ENCODE data around the gene TPRA1.
"Not testable (repeated sequence)": the region's sequence is repeated elsewhere in the genome, so short reads cannot be mapped to it uniquely, and the experiment has no call there.

Gene TPRA1

DNA sequence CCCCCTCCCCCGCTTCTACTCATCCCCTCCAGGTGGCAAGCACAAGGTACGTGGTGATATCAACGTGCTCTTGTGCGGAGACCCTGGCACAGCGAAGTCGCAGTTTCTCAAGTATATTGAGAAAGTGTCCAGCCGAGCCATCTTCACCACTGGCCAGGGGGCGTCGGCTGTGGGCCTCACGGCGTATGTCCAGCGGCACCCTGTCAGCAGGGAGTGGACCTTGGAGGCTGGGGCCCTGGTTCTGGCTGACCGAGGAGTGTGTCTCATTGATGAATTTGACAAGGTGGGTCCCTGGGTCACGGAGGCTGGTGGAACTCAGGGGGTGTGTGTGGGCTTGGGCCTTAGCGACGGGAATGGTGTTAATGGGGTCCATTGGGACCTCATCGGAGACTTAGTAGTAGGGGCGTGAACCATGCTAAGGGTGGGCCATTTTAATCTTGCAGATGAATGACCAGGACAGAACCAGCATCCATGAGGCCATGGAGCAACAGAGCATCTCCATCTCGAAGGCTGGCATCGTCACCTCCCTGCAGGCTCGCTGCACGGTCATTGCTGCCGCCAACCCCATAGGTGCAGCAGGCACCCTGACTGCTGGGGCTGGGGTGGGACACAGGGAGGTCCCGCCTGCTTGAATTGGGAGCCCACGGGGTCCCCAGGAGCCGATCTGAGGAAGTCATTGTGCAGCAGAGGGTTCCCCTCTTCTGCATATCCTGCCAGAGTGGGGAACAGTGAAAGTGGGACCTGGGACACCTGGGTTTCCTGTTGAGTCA is 26.5 kb upstream of the TPRA1 start:
- no peak for DNase-seq (ENCODE audit: low read depth)

DNA sequence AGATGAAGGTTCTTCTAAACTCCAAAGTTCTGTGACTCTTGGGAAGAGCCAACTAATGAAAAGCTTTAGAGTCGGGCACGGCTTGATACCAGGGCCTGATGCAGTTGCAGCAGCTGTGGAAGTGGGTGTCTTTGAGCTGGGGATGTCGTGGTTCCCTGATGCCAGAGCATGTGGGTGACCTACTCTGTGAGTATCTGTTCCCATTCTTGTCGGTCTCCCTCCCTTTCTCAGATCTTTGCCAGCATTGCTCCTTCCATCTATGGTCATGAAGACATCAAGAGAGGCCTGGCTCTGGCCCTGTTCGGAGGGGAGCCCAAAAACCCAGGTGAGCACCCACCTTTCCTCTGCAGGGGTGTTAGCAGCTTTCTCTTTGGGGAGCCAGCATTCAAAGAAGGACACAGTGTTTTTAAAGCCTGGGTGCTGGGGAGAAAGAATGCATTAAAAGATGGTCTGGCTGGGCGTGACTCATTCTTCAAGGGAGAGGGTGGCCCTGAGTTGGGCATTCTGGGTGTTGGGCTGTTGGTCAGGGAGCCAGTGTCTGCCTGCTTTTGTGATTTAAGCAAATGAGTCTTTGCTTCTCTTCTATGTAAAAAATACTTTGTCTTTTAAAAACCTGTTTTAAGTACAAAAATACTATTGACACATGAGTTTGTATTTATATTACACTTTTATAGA is 25.2 kb upstream of the TPRA1 start:
- no peak for DNase-seq (ENCODE audit: low read depth)

DNA sequence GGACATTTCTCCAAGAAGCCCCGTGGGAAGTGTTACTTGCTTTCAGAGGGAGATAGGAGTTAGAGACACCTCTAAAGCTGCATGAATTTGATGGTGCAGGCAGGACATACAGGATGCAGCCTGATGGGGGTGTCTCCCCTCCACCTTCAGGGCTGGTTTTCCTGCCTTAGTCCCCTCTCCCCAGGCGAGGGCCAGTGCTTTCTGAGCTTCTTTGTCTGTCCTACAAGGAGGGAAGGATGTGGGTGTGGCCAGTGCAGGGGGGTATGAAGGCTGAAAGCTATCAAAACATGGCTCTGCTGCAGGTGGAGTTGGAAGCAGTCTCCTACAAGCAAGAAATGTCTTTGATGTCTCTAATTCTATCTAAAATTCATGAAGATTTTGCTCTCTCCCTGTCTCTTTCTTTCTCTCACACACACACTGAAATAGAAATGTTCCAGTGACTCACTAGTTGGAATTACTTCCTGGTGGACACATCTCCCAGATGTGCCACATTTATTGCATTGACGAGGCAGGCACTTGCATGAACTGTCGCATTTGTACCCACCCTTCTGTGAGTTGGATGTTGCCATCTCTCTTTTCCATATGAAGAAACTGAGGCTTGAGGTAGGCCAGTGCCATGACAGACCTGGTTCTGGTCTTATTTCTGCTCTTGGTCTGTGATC is 24.5 kb upstream of the TPRA1 start:
- DNase-seq (ENCODE audit: low read depth) = no peak

DNA sequence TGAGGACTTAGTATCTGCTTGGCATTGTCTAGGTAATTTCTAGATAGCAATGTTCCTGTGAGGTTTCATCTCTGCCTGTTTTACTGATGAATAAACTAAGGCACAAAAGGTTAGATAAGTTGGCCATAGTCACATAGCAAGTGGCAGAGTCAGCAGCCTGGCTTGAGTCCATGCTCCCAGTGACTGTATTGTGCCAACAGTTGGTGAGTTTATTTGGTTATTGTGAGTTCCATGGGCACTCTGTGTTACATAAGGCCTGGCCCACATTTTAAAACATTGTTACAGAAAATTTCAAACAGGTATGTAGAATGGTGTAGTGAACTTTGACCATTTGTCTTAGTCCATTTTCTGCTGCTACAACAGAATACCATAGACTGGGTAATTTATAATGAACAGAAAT is 22.9 kb upstream of the TPRA1 start:
- no peak for DNase-seq (ENCODE audit: low read depth)

DNA sequence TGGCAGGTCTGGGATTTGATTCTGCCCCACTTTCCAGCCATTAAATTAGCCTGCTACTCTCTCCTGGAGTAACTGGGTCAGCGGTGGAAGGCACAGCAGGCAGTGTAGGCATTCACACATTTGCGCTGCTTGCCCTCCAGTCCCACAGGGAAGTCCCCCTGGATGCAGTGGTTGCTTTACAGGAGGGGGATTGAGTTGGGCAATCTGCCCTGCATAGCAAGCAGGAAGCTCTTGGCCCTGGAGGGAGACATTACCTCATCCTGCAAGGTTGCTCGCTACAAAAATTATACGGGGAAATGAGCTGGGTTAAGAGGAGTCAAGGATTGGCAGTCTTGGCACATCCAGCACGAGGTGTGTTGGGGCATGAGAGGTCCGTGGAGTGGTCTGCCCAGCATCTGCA is 22.4 kb upstream of the TPRA1 start:
- no peak for DNase-seq (ENCODE audit: low read depth)

DNA sequence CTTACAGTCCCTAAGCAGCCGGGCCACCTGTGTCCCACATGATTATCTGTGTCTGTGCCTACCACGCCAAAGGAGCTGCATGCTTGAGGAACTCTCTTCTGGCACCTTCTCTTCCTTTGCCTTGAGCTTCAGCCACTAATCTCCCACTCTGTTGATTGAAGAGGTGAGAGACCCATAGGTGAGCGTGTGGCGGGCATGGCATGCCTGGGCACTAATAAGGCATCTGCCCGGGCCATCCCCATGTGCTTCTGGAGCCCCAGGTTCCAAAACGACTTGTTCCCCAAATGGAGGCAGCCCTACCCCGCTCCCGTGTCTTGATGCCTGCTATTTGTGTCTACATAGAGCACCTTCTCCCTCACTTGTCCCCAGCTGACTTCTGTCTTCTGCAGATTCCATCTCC is 20.7 kb upstream of the TPRA1 start:
- no peak for DNase-seq (ENCODE audit: low read depth)

DNA sequence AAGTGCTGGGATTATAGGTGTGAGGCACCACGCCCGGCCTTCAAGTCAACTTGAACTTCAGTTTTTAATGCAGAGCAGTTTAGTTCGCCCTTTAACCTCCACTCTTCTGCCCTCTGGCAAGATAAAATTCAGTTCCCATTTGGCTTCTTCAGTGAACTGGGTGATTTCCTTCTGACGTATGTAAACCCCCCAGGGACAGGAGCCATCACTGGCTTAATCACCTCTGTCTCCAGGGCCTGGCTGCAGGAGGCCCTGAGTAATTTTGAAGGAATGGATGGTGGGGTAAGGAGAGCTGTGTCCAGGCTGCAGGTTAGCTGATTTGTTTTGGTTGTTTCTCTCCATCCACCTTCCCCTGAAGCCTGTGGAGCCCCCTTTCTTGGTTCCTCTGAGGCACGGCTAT is 19.6 kb upstream of the TPRA1 start:
- DNase-seq (ENCODE audit: low read depth) = no peak

DNA sequence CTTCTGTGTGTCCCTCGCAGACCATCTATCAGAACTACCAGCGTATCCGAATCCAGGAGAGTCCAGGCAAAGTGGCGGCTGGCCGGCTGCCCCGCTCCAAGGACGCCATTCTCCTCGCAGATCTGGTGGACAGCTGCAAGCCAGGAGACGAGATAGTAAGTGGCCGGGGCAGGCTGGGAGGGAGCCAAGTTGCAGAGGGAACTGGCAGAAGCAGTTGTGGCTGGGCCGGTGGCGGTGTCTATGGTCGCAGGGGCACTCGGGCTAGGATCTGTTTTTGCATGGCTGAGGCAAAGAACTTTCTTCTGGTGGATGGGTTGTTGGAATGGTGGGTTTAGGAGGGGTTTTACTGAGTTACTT is 17.8 kb upstream of the TPRA1 start:
- DNase-seq (ENCODE audit: low read depth) = no peak

DNA sequence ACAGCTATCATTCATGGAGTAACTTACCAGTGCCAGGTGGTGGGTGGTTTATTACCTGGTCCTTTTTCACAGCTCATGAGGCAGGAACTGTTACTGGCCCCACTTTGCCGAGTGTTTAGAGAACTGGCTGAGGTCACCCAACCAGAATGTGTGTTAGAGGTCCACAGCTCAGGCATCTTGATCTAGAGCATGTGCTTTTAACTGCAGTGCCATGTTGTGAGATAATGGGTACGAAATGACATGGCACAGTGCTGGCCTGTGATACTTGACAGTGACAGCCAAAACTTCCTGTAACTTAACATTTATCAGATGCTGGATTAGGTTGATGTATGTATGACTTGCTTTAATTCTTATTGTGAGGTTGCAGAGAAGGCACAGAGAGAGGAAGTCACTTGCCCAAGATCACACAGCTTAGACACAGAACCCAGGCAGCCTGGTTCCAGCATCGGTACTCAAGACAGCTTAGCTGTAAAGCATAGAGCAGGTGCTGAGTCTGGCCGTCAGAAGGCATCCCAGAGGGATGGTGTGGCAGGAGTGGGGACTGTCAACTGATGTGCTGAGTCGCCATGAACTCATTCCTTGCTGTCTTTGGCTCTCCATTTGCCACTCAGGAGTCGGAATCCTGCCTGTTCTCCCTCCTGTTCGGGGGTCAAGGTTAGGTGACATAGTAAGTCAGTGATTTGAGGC is 17.3 kb upstream of the TPRA1 start:
- no peak for DNase-seq (ENCODE audit: low read depth)

DNA sequence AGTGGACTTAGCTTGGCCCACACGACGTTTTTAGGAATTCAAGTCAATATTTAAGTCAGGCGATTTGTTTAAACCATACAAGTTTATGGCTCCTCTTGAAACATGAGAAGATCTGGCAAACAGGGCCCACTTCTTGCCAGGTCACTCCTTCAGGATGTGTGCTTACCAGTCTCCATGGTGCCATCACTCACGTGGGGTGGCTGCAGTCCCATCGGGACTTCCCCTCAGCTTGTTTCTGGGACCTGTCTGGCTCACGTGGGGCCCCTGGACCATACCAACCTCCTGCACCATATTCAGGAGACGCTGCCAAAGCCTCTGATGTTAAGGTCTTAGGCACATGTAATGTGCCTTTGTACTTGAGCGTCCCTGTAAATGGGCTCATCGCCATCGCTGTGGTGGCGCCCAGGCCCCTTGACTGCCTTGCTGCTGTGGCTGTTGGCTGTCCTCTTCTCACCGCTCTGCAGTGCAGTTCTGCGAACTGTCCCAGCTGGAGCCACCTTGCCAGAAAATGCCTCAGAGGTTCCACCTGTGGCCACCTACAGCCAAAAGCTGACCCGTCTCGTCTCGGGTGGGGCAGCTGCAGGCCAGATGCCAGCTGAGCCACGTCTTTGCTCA is 16.6 kb upstream of the TPRA1 start:
- no peak for DNase-seq (ENCODE audit: low read depth)

DNA sequence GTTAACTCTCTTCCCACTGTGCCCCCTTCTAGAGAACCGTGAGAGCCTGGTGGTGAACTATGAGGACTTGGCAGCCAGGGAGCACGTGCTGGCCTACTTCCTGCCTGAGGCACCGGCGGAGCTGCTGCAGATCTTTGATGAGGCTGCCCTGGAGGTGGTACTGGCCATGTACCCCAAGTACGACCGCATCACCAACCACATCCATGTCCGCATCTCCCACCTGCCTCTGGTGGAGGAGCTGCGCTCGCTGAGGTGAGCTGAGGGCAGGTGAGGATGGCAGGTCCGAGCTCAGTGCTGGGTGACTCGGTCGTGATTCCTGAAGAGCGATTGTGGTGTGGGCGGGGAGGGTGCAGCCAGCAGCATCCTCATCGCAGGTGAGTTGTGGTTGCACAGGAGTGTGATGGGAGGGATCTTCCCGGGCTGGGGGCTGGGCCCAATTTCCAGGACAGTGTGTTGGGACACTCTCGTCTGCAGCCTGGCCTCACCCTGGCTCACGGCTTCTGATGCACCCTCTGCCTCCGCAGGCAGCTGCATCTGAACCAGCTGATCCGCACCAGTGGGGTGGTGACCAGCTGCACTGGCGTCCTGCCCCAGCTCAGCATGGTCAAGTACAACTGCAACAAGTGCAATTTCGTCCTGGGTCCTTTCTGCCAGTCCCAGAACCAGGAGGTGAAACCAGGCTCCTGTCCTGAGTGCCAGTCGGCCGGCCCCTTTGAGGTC is 15.7 kb upstream of the TPRA1 start:
- DNase-seq (ENCODE audit: low read depth) = no peak

DNA sequence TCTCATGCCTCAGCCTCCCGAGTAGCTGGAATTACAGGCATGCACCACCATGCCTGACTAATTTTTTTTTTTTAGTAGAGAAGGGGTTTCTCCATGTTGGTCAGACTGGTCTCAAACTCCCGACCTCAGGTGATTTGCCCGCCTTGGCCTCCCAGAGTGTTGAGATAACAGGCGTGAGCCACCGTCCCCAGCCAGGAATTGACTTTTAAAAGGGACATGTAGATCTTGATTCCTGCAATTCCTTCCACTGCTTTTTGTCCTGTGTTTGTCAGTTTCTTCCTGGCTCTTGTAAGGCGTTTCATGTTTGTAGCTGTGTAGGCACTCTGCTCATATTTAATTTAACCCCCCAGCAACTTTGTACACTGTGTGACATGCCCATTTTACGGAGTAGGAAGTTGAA is 15.0 kb upstream of the TPRA1 start:
- DNase-seq (ENCODE audit: low read depth) = not testable (repeated sequence)

DNA sequence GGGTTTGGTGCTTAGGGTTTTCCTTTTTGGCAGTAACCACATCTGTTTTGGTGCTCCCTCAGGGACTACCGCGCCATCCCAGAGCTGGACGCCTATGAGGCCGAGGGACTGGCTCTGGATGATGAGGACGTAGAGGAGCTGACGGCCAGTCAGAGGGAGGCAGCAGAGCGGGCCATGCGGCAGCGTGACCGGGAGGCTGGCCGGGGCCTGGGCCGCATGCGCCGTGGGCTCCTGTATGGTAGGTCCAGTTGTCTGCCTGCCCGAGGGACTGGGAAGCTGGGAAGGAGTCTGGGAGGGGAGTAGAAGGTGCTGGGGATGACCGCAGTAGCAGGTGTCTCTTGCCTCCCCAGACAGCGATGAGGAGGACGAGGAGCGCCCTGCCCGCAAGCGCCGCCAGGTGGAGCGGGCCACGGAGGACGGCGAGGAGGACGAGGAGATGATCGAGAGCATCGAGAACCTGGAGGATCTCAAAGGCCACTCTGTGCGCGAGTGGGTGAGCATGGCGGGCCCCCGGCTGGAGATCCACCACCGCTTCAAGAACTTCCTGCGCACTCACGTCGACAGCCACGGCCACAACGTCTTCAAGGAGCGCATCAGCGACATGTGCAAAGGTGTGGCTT is 14.1 kb upstream of the TPRA1 start:
- DNase-seq (ENCODE audit: low read depth) = no peak

DNA sequence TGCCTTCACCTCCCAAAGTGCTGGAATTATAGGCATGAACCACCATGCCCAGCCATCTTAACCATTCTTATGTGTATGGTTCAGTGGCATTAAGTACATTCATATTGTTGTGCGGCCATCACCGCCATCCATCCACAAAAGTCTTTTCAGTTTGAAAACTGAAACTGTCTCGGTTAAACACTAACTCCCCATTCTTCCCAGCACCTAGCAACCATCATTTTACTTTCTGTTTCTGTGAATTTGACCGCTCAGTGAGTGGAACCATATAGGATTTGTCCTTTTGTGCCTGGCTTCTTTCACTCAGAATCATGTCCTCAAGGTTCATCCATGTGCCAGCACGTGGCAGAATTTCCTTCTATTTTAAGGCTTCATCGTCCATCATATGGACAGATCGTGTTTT is 13.5 kb upstream of the TPRA1 start:
- DNase-seq (ENCODE audit: low read depth) = no peak

DNA sequence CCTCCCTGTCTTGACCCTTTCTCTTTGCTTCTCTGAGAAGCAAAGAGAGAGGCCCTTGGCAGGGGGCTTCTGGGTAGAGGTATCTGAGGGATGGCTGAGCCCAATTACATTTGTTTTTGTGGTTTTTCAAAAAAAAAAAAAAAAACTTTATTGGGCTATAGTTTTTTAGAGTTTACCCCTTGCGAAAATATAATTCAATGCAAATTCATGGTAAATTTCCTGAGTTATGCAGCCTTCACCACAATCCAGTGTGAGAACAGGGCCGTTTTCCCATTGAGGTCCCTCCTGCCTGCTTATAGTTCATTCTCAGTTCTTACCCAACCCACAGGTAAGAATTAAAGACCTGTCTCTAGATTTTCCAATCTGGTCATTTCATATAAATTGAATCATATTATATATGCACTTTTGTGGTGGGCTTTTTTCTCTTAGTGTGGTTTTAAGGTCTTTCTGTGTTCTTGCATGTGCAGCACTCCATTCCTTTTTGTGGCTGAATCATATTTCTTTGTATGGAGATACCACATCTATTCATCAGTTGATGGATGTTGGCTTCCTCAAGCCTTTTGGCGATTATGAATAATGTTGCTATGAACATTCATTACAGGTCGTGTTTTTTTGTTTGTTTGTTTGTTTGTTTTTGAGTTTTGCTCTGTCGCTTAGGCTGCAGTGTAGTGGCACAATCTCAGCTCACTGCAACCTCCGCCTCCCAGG is 10.4 kb upstream of the TPRA1 start:
- DNase-seq (ENCODE audit: low read depth) = no peak

DNA sequence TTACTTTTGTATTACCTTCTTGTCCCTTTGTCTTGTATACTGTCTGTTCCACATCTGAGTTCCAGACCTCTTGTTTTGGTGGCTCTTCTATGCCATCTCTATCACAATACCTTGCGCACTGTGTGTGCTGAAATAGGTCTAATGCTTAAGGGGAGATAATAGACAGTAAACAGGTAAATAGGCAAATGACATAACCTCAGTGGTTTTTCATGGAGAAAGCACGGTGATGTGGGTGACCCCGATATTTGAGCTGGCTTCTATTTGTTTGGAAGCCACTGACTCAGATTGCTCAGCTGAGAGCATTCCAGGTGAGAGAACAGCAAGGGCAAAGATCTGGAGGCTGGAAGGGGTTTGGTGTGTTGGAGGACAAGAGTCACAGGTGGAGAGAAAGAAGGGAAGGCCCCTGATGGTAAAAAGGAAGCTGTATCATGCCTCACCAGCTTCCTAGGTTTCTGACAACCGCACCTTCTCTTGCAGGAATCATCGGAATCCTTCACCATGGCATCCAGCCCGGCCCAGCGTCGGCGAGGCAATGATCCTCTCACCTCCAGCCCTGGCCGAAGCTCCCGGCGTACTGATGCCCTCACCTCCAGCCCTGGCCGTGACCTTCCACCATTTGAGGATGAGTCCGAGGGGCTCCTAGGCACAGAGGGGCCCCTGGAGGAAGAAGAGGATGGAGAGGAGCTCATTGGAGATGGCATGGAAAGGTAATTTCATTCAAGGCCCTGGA is 8.5 kb upstream of the TPRA1 start:
- DNase-seq (ENCODE audit: low read depth) = no peak

DNA sequence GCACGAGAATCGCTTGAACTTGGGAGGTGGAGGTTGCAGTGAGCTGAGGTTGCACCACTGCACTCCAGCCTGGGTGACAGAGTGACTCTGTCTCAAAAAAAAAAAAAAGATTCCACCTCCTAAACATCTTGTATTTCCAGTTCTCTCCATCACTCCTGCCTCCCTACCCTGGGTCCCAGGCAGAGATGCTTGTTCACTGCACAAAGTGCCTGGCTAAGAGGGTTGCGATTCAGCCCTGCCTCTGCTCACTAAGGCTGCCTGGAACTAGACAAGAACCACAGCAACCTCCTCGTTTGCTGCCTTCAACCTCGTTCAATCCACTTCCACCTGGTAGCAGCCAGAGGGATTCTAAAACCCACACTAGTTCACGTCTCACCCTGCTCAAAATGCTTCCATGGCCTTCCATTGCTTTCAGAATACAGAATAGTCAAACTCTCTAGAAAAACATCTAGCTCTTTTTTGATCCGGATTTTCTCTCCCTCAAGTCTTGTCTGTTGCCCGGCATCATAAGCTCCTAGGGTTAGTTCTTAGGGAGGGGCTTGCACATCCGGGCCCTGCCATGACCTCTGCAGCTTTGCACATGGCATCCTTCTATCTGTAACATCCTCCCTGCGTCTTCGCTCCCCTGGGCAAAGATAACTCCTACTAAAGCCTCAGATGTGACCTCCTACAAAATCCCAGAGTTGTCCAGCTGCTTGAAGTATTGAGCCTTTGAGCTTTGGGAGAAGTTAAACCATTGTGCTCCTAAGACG is 6.7 kb upstream of the TPRA1 start:
- no peak for DNase-seq (ENCODE audit: low read depth)

DNA sequence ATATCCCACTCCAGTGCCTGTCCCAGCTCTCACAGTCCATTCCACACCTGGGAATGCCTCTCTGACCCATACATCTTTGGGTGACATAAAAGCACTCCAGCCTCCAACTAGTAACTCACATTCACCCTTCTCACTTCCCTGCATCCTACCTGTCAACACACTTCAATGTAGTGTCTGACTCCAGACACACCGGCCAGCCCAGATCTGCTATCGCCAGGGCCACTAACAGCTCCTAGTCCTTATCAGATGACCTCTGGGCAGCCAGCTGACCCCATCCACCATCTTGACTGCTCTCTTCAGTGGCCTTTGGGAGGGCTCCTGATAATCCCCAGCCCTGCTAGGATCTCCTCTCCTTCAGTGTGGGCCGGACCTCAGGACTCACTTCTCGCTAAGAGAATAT is 4.8 kb upstream of the TPRA1 start:
- DNase-seq (ENCODE audit: low read depth) = no peak

DNA sequence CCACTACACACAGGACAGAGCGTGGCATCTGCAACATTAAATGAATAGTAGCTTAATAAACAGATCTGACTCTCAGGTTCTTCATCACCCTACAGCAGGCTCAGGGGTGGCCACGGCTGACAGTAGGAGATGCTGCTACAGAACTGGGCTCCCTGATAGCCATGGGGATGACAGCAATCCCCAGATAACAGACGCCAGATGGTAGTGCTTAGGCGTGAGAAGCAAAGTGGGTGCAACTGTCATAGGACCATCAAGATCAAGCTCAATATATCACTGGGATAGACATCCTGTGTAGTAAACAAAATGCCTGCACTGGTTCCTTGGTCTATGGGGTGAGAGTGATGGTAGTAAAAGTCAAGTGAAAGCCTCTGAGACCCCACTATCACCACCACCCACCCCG is 2.6 kb upstream of the TPRA1 start:
- no peak for DNase-seq (ENCODE audit: low read depth)

Data from amniotic epithelial cell (primary cell).